Liver (tissue), 3 donors: ENCODE measurements around the gene AHRR.

Experiments
- CTCF ChIP-seq: fragments of 150-350 bp; IDR thresholded peaks from 2 replicates; pipeline ENCODE4 v1.5.1; 2017; ENCODE audit warnings: improper control_type of control experiment, low read depth, low read length; ENCODE audit not compliant: missing input control
- EGR1 ChIP-seq, 2 donors: IDR thresholded peaks; 2 replicates each; pipeline ENCODE4 v1.6.1; 2016 to 2018; ENCODE audit warnings: antibody characterized with exemption in 2 of 2, low read depth in 2 of 2
- FOXA1 ChIP-seq: IDR thresholded peaks from 2 replicates; pipeline ENCODE4 v1.6.1; 2016; ENCODE audit warnings: antibody characterized with exemption
- JUND ChIP-seq, 2 donors: IDR thresholded peaks; 2 replicates each; pipeline ENCODE4 v1.6.1; 2016; ENCODE audit warnings: antibody characterized with exemption in 2 of 2
- MAX ChIP-seq: IDR thresholded peaks from 2 replicates; pipeline ENCODE4 v1.6.1; 2016; ENCODE audit warnings: antibody characterized with exemption
- RAD21 ChIP-seq, 2 donors: IDR thresholded peaks; 2 replicates each; pipeline ENCODE4 v1.6.1; 2016; ENCODE audit warnings: antibody characterized with exemption in 2 of 2, mild to moderate bottlenecking in 2 of 2
- RXRA ChIP-seq, 2 donors: IDR thresholded peaks; 2 replicates each; pipeline ENCODE4 v1.6.1; 2017 to 2018; ENCODE audit warnings: antibody characterized with exemption in 2 of 2, mild to moderate bottlenecking in 1 of 2
- TAF1 ChIP-seq: conservative IDR thresholded peaks from 2 replicates; pipeline ENCODE4 v1.6.1; 2016; ENCODE audit warnings: antibody characterized with exemption, mild to moderate bottlenecking
- YY1 ChIP-seq: IDR thresholded peaks from 2 replicates; pipeline ENCODE4 v1.6.1; 2016; ENCODE audit warnings: antibody characterized with exemption, mild to moderate bottlenecking
- TF ChIP-seq, protein P1 (sequence below): IDR thresholded peaks from 2 replicates; pipeline ENCODE4 v1.6.1; 2016; ENCODE audit warnings: antibody characterized with exemption, mild to moderate bottlenecking
- donor health status: healthy.
- donor health status: healthy.

GRCh38 chr5:420632-421286, 99.2 kb downstream of the AHRR start:
- TF ChIP-seq MAX (no peak), CTCF (no peak), RAD21 (IDR thresholded peaks at IDR 0.05) (no peak), JUND (IDR thresholded peaks at IDR 0.05) (no peak), RXRA (IDR thresholded peaks at IDR 0.05) (no peak), FOXA1 (no peak), EGR1 (IDR thresholded peaks at IDR 0.05; ENCODE audit: low read depth in 2 of 2) (no peak), YY1 (no peak), TAF1 (no peak)
- TF ChIP-seq, protein P1, sequence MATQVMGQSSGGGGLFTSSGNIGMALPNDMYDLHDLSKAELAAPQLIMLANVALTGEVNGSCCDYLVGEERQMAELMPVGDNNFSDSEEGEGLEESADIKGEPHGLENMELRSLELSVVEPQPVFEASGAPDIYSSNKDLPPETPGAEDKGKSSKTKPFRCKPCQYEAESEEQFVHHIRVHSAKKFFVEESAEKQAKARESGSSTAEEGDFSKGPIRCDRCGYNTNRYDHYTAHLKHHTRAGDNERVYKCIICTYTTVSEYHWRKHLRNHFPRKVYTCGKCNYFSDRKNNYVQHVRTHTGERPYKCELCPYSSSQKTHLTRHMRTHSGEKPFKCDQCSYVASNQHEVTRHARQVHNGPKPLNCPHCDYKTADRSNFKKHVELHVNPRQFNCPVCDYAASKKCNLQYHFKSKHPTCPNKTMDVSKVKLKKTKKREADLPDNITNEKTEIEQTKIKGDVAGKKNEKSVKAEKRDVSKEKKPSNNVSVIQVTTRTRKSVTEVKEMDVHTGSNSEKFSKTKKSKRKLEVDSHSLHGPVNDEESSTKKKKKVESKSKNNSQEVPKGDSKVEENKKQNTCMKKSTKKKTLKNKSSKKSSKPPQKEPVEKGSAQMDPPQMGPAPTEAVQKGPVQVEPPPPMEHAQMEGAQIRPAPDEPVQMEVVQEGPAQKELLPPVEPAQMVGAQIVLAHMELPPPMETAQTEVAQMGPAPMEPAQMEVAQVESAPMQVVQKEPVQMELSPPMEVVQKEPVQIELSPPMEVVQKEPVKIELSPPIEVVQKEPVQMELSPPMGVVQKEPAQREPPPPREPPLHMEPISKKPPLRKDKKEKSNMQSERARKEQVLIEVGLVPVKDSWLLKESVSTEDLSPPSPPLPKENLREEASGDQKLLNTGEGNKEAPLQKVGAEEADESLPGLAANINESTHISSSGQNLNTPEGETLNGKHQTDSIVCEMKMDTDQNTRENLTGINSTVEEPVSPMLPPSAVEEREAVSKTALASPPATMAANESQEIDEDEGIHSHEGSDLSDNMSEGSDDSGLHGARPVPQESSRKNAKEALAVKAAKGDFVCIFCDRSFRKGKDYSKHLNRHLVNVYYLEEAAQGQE: no peak
